Raji (cell line): ENCODE results near the gene RIMKLA.

Experiments used
- POLR2A ChIP-seq: IDR thresholded peaks from 2 replicates; pipeline ENCODE4 v1.6.1; 2011; ENCODE audit warnings: low read depth, low read length, control low read depth; ENCODE audit not compliant: insufficient read depth

RIMKLA gene

DNA sequence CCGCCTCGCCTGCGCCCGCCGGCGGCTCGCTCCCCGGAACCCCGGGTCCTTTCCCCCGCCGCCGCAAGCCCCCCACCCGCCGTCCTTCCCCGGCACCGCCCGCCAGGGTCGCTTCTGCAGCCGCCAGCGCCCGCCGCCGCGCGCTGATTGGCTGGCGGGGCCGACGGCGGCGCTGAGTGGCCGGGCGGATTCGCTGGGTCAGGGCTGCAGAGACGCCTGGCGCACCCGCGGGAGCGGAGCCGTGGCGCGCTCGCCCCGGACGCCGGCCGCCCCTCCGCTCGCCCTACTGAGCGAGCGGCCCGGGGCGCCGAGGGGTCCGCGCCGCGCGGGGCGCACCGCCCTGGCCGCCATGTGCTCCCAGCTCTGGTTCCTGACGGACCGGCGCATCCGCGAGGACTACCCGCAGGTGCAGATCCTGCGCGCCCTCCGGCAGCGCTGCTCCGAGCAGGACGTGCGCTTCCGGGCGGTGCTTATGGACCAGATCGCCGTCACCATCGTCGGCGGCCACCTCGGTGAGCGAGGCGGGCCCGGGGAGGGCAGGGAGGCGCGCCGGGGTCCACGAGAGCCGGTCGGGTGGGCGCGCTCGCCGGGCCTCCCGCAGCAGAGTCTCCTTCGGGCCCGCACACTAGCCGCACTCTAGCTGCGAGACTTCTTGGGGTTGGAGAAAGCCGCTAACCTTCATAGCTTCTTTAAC is at the start of gene RIMKLA:
RIMKLA (plus strand) TSS at position 207 of the 694 bp plus-strand sequence; CDS start at position 350, 143 bp downstream.
- TF ChIP-seq POLR2A = peak; percentile 55

DNA sequence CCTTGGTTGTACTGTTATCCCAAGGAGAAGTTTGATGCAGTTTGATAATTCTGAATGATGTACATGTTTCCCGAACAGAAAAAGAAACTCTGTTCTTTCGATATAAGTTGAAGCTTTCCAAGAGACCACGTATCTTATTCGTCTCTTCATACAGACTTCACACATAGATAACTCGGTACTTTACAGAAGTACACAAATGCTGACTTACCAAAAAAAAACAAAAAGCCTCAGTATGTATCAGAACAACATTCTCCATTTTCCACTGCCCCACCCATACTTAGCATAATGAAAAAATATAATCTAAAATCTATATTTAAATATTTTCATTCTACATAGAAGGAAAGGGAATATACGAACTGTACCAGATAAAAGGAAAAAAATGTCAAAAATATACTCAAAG is 47.7 kb upstream of the RIMKLA start:
- TF ChIP-seq POLR2A = no peak

GRCh38 chr1:42333662-42334239 is 46.8 kb upstream of the RIMKLA start:
- no peak for TF ChIP-seq POLR2A

GRCh38 chr1:42334240-42335049 is 46.1 kb upstream of the RIMKLA start:
- no peak for TF ChIP-seq POLR2A

- peak; percentile 85 for TF ChIP-seq POLR2A
These were observed 45.4 kb upstream of the RIMKLA start, which contains the start of gene FOXJ3 for GRCh38 chr1:42335050-42335808. TSS of gene FOXJ3 (minus strand) at chr1:42335235. CDS start at chr1:42311093, 24,142 bp downstream.

DNA sequence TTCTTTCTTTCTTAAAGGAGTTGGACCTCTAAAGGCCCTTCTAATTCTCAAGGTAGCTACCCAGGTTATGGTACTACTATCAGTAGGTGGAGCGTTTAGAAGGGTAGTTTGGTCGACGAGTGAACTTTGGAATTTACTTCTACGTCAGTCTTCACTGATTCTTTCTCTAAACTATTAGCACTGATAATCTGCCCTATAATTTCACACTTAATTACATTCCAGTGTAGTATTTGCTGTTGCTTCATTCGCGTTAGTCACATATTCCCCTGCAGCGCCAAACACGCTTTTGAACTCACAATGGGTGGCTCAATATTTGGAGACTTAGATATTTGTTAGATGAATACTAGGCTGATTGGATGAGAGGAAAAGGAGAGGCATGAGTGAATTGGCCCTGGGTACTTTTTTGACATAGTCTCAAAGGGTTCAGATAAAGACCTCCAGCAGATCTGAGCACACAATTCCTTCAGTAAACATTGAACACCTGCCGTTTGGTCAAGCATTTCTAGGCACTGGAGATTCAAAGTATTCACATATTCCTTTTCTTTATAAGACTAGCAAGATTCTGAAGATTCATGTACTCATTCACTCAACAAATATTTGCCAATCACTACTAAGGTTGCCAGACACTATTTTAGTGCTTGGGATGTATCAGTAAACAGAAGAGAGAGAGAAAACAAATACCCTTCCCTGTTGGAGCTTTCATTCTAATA is 44.6 kb upstream of the RIMKLA start:
- TF ChIP-seq POLR2A = no peak

GRCh38 chr1:42336978-42337377 is 43.6 kb upstream of the RIMKLA start:
- TF ChIP-seq POLR2A = no peak

GRCh38 chr1:42340093-42340492 is 40.5 kb upstream of the RIMKLA start:
- TF ChIP-seq POLR2A = no peak

DNA sequence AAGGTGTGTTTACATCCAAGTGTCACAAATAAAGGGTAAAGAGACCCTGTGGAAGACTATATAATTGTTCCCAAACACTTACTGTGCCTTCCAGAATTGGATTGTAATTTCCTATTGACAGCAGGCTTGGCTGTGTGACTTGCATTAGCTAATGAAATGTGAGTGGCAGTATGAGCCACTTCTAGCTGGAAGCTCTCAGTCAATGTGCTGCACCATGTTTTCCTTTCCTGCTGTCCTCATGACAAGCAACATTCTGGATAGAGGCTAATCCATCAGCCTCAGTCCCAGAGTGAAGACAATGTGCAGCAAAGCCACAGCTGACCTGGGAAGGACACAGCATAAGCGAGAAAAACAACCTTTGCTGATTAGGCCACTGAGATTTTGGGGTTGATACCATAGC is 39.7 kb upstream of the RIMKLA start:
- no peak for TF ChIP-seq POLR2A

- no peak for TF ChIP-seq POLR2A
These were observed 37.5 kb upstream of the RIMKLA start for GRCh38 chr1:42343049-42343448.

- no peak for TF ChIP-seq POLR2A
These were observed 32.1 kb upstream of the RIMKLA start for GRCh38 chr1:42348498-42348897.

GRCh38 chr1:42350086-42350485 is 30.5 kb upstream of the RIMKLA start:
- TF ChIP-seq POLR2A = no peak

- TF ChIP-seq POLR2A = no peak
These were observed 21.8 kb upstream of the RIMKLA start for GRCh38 chr1:42358791-42359190.

GRCh38 chr1:42359466-42359865 is 21.1 kb upstream of the RIMKLA start:
- no peak for TF ChIP-seq POLR2A
